KOPT-K1 (cell line): ENCODE measurements around the gene R3HDM4.

Experiments used
- H3K27ac ChIP-seq: fragments of 200-600 bp; sonication (generic); 2 replicates; pipeline ENCODE4 v1.5.1; 2016; ENCODE audit warnings: antibody characterized with exemption, mild to moderate bottlenecking, low read depth, low read length; ENCODE audit not compliant: poor library complexity, severe bottlenecking
- H3K36me3 ChIP-seq: fragments of 200-600 bp; sonication (generic); 2 replicates; pipeline ENCODE4 v1.5.1; 2017; ENCODE audit warnings: antibody characterized with exemption, mild to moderate bottlenecking, low read length, moderate library complexity; ENCODE audit not compliant: insufficient read depth
- H3K9me3 ChIP-seq: fragments of 200-600 bp; sonication (generic); 2 replicates; pipeline ENCODE4 v1.5.1; 2017; ENCODE audit warnings: antibody characterized with exemption, low read length, mild to moderate bottlenecking; ENCODE audit not compliant: insufficient read depth, poor library complexity, severe bottlenecking

The R3HDM4 gene

GRCh38 chr19:916645-917322 lies 3.8 kb upstream of the R3HDM4 start:
- Histone ChIP-seq H3K9me3 (no peaks in the 10 kb centered on the region), H3K36me3 (no peaks in the 10 kb centered on the region), H3K27ac (no peak overlapping the region)

GRCh38 chr19:912181-913079 lies 589 bp downstream of the R3HDM4 start:
- Histone ChIP-seq H3K9me3 (no peaks in the 10 kb centered on the region), H3K36me3 (no peaks in the 10 kb centered on the region), H3K27ac (peak overlapping the region; percentile 68)

GRCh38 chr19:911197-912033 lies 1.6 kb downstream of the R3HDM4 start:
- Histone ChIP-seq H3K36me3 (no peaks in the 10 kb centered on the region), H3K27ac (no peak overlapping the region), H3K9me3 (no peaks in the 10 kb centered on the region)

- no peaks in the 10 kb centered on the region for H3K9me3 ChIP-seq
- no peaks in the 10 kb centered on the region for H3K36me3 ChIP-seq
- no peak overlapping the region for H3K27ac ChIP-seq
These were observed 5.7 kb downstream of the R3HDM4 start for GRCh38 chr19:907183-907853.

GRCh38 chr19:906480-906879 lies 6.5 kb downstream of the R3HDM4 start:
- H3K36me3 ChIP-seq = no peaks in the 10 kb centered on the region
- H3K9me3 ChIP-seq = no peaks in the 10 kb centered on the region
- H3K27ac ChIP-seq = no peak overlapping the region

- Histone ChIP-seq H3K9me3 (no peaks in the 10 kb centered on the region), H3K36me3 (no peaks in the 10 kb centered on the region), H3K27ac (no peak overlapping the region)
These were observed 8.5 kb downstream of the R3HDM4 start for GRCh38 chr19:904545-904944.

GRCh38 chr19:903266-903797 lies 9.7 kb downstream of the R3HDM4 start:
- Histone ChIP-seq H3K27ac (no peak overlapping the region), H3K36me3 (no peaks in the 10 kb centered on the region), H3K9me3 (no peaks in the 10 kb centered on the region)

GRCh38 chr19:902446-903226 lies 10.4 kb downstream of the R3HDM4 start:
- no peak overlapping the region for H3K27ac ChIP-seq

GRCh38 chr19:902093-902370 lies 11.0 kb downstream of the R3HDM4 start:
- H3K9me3 ChIP-seq = no peaks in the 10 kb centered on the region
- peaks cover 5% of the 10 kb centered on the region; the same call in 1 of the 2 replicates for H3K36me3 ChIP-seq
- no peak overlapping the region for H3K27ac ChIP-seq

More at GRCh38 chr19:902446-903226, 10.4 kb downstream of the R3HDM4 start:
- Histone ChIP-seq H3K36me3 (no peaks in the 10 kb centered on the region), H3K9me3 (no peaks in the 10 kb centered on the region)

GRCh38 chr19:901216-902092 lies 11.6 kb downstream of the R3HDM4 start:
- Histone ChIP-seq H3K9me3 (no peaks in the 10 kb centered on the region), H3K27ac (no peak overlapping the region), H3K36me3 (peaks cover 8% of the 10 kb centered on the region; the same call in 1 of the 2 replicates)

- peaks cover 8% of the 10 kb centered on the region; the same call in 1 of the 2 replicates for H3K36me3 ChIP-seq
- H3K27ac ChIP-seq = no peak overlapping the region
- H3K9me3 ChIP-seq = no peaks in the 10 kb centered on the region
These were observed 12.5 kb downstream of the R3HDM4 start for GRCh38 chr19:900302-901111.

GRCh38 chr19:900043-900301 lies 13.0 kb downstream of the R3HDM4 start:
- Histone ChIP-seq H3K9me3 (no peaks in the 10 kb centered on the region), H3K27ac (no peak overlapping the region), H3K36me3 (peaks cover 8% of the 10 kb centered on the region; the same call in 1 of the 2 replicates)
